Mesenchymal stem cell (in vitro differentiated cells and primary cell): ENCODE results near the gene PPFIBP2.

Source experiments
- DNase-seq: peaks from one replicate; pipeline ENCODE4 v3.0.0-alpha.2; 2013
- H2AFZ ChIP-seq: one replicate; pipeline ENCODE4 v1.6.1; 2013; ENCODE audit warnings: low read depth, mild to moderate bottlenecking, control low read depth, inconsistent platforms, low read length, moderate library complexity
- H2AK5ac ChIP-seq: 2 replicates; pipeline ENCODE4 v1.6.1; 2013; ENCODE audit warnings: low read length, moderate library complexity, mild to moderate bottlenecking, inconsistent platforms; ENCODE audit not compliant: severe bottlenecking
- H2BK120ac ChIP-seq: one replicate; pipeline ENCODE4 v1.6.1; 2013; ENCODE audit warnings: low read depth, mild to moderate bottlenecking, inconsistent platforms, low read length, moderate library complexity
- H2BK12ac ChIP-seq, 2 experiments: one replicate each; pipeline ENCODE4 v1.6.1; 2013; ENCODE audit warnings: inconsistent platforms in 2 of 2, low read length in 2 of 2, mild to moderate bottlenecking in 2 of 2, moderate library complexity in 2 of 2, control low read depth in 1 of 2
- H2BK15ac ChIP-seq: one replicate; pipeline ENCODE4 v1.6.1; 2013; ENCODE audit warnings: mild to moderate bottlenecking, low read depth, inconsistent platforms; ENCODE audit not compliant: poor library complexity, severe bottlenecking
- H2BK5ac ChIP-seq: 2 replicates; pipeline ENCODE4 v1.6.1; 2013; ENCODE audit warnings: low read depth, mild to moderate bottlenecking, low read length, control low read depth, inconsistent platforms; ENCODE audit not compliant: poor library complexity, severe bottlenecking
- H3K14ac ChIP-seq, 2 experiments: one replicate each; pipeline ENCODE4 v1.6.1; 2013; ENCODE audit warnings: inconsistent platforms in 2 of 2, low read length in 2 of 2, control low read depth in 1 of 2, mild to moderate bottlenecking in 1 of 2, moderate library complexity in 1 of 2
- H3K18ac ChIP-seq, 2 experiments: one replicate each; pipeline ENCODE4 v1.6.1; 2013; ENCODE audit warnings: inconsistent platforms in 2 of 2, low read length in 2 of 2, control low read depth in 1 of 2, low read depth in 1 of 2, mild to moderate bottlenecking in 1 of 2
- H3K23ac ChIP-seq, 2 experiments: one replicate each; pipeline ENCODE4 v1.6.1; 2013; ENCODE audit warnings: inconsistent platforms in 2 of 2, low read length in 2 of 2, mild to moderate bottlenecking in 2 of 2, moderate library complexity in 2 of 2, control low read depth in 1 of 2
- H3K27ac ChIP-seq: 2 replicates; pipeline ENCODE4 v1.5.1; 2013; ENCODE audit warnings: mild to moderate bottlenecking, moderate library complexity, low read length, control low read depth, inconsistent platforms; ENCODE audit not compliant: poor library complexity, severe bottlenecking
- H3K27me3 ChIP-seq, 2 experiments: 2 replicates each; pipeline versions ENCODE4 v1.6.1 to v1.7.0; 2013; ENCODE audit warnings: low read length in 2 of 2, mild to moderate bottlenecking in 2 of 2, moderate library complexity in 2 of 2, control low read depth in 1 of 2, inconsistent platforms in 1 of 2; ENCODE audit not compliant: control insufficient read depth in 1 of 2, insufficient read depth in 1 of 2
- H3K36me3 ChIP-seq, 2 experiments: 2 replicates each; pipeline versions ENCODE4 v1.6.1 to v1.7.0; 2013; ENCODE audit warnings: low read length in 2 of 2, control low read depth in 1 of 2, inconsistent platforms in 1 of 2, low read depth in 1 of 2, mild to moderate bottlenecking in 1 of 2; ENCODE audit not compliant: insufficient read depth in 2 of 2, control insufficient read depth in 1 of 2
- H3K4ac ChIP-seq, 2 experiments: one replicate each; pipeline ENCODE4 v1.6.1; 2013; ENCODE audit warnings: inconsistent platforms in 2 of 2, low read length in 2 of 2, mild to moderate bottlenecking in 2 of 2, moderate library complexity in 2 of 2, control low read depth in 1 of 2, low read depth in 1 of 2
- H3K4me1 ChIP-seq: 2 replicates; pipeline ENCODE4 v1.6.1; 2013; ENCODE audit warnings: low read depth, low read length, control low read depth; ENCODE audit not compliant: control insufficient read depth, insufficient read depth
- H3K4me2 ChIP-seq: 2 replicates; pipeline ENCODE4 v1.6.1; 2013; ENCODE audit warnings: low read length, mild to moderate bottlenecking, inconsistent platforms; ENCODE audit not compliant: poor library complexity, severe bottlenecking
- H3K4me3 ChIP-seq, 2 experiments: 2 replicates each; pipeline versions ENCODE4 v1.5.1 to v1.7.0; 2013; ENCODE audit warnings: low read length in 2 of 2, mild to moderate bottlenecking in 2 of 2, control low read depth in 1 of 2, low read depth in 1 of 2; ENCODE audit not compliant: insufficient read depth in 1 of 2
- H3K79me1 ChIP-seq: replicated peaks from 2 replicates; pipeline ENCODE4 v1.6.1; 2013; ENCODE audit warnings: mild to moderate bottlenecking, control low read depth, low read length, inconsistent platforms; ENCODE audit not compliant: poor library complexity, severe bottlenecking
- H3K9ac ChIP-seq: 2 replicates; pipeline ENCODE4 v1.7.0; 2013; ENCODE audit warnings: mild to moderate bottlenecking, low read length, moderate library complexity
- H3K9me3 ChIP-seq: 2 replicates; pipeline ENCODE4 v1.7.0; 2013; ENCODE audit warnings: mild to moderate bottlenecking, low read length; ENCODE audit not compliant: control insufficient read depth
- H4K8ac ChIP-seq: one replicate; pipeline ENCODE4 v1.6.1; 2013; ENCODE audit warnings: inconsistent platforms, mild to moderate bottlenecking, low read length, moderate library complexity
- H4K91ac ChIP-seq: one replicate; pipeline ENCODE4 v1.6.1; 2013; ENCODE audit warnings: mild to moderate bottlenecking, low read length, inconsistent platforms
- WGBS: methylation state at CpG from one replicate; pipeline ENCODE4 v1.1.7; 2013; ENCODE audit warnings: mixed read lengths; 5-methylcytosine and 5-hydroxymethylcytosine counted together

PPFIBP2 gene

GRCh38 chr11:7530013-7530640 is 16.3 kb downstream of the PPFIBP2 start:
- peaks cover 0 to 10% of the 10 kb centered on the region in 2 experiments for H3K27me3 ChIP-seq
- H2BK120ac ChIP-seq: no peak overlapping the region
- H3K4ac ChIP-seq: no peak overlapping the region
- no peak overlapping the region for H3K27ac ChIP-seq
- no peaks in the 10 kb centered on the region for H3K4me1 ChIP-seq
- WGBS: no CpG with 5 or more reads among the region's 1 CpG
- H2AFZ ChIP-seq: no peak overlapping the region
- no peak overlapping the region for H3K18ac ChIP-seq
- no peaks in the 10 kb centered on the region for H3K36me3 ChIP-seq
- no peak overlapping the region for H2BK15ac ChIP-seq
- H3K9me3 ChIP-seq: no peaks in the 10 kb centered on the region
- H4K91ac ChIP-seq: no peak overlapping the region
- H3K79me1 ChIP-seq: no peaks in the 10 kb centered on the region
- DNase-seq: no peak
- H3K4me2 ChIP-seq: no peak overlapping the region
- H3K14ac ChIP-seq: no peak overlapping the region
- H3K9ac ChIP-seq: no peak overlapping the region
- H4K8ac ChIP-seq: no peak overlapping the region
- no peak overlapping the region for H2BK12ac ChIP-seq
- no peak overlapping the region for H3K4me3 ChIP-seq
- H2AK5ac ChIP-seq: no peak overlapping the region
- H3K23ac ChIP-seq: no peak overlapping the region
- H2BK5ac ChIP-seq: no peak overlapping the region

GRCh38 chr11:7531011-7531410 is 17.2 kb downstream of the PPFIBP2 start:
- H4K91ac ChIP-seq: no peak overlapping the region
- H2BK5ac ChIP-seq: no peak overlapping the region
- H2BK15ac ChIP-seq: no peak overlapping the region

GRCh38 chr11:7532405-7533145 is 18.8 kb downstream of the PPFIBP2 start:
- no peaks in the 10 kb centered on the region for H3K4me1 ChIP-seq
- no peaks in the 10 kb centered on the region for H3K79me1 ChIP-seq
- H3K9me3 ChIP-seq: no peaks in the 10 kb centered on the region
- H2AFZ ChIP-seq: no peak overlapping the region
- no peak for DNase-seq
- H2BK15ac ChIP-seq: no peak overlapping the region
- H3K4me2 ChIP-seq: no peak overlapping the region
- WGBS: 79% methylated on average over 5 of the region's 8 CpGs
- H3K9ac ChIP-seq: no peak overlapping the region
- no peak overlapping the region for H3K27ac ChIP-seq
- no peaks in the 10 kb centered on the region for H3K36me3 ChIP-seq
- H3K23ac ChIP-seq: no peak overlapping the region
- H3K18ac ChIP-seq: no peak overlapping the region
- no peak overlapping the region for H2BK120ac ChIP-seq
- no peak overlapping the region for H3K4me3 ChIP-seq
- H4K91ac ChIP-seq: no peak overlapping the region
- H2AK5ac ChIP-seq: no peak overlapping the region
- H2BK5ac ChIP-seq: no peak overlapping the region
- peaks cover 0 to 21% of the 10 kb centered on the region in 2 experiments for H3K27me3 ChIP-seq
- H4K8ac ChIP-seq: no peak overlapping the region
- no peak overlapping the region for H2BK12ac ChIP-seq
- no peak overlapping the region for H3K4ac ChIP-seq
- no peak overlapping the region for H3K14ac ChIP-seq

More at GRCh38 chr11:7531011-7531410, 17.2 kb downstream of the PPFIBP2 start:
- no peak overlapping the region for H3K4me3 ChIP-seq
- H4K8ac ChIP-seq: no peak overlapping the region
- no peak overlapping the region for H2BK120ac ChIP-seq
- peaks cover 0 to 11% of the 10 kb centered on the region in 2 experiments for H3K27me3 ChIP-seq
- no peaks in the 10 kb centered on the region for H3K4me1 ChIP-seq
- DNase-seq: peak; percentile 13
- H3K18ac ChIP-seq: no peak overlapping the region
- no peak overlapping the region for H3K9ac ChIP-seq
- H3K9me3 ChIP-seq: no peaks in the 10 kb centered on the region
- no peak overlapping the region for H3K4me2 ChIP-seq
- H3K23ac ChIP-seq: no peak overlapping the region
- H2AK5ac ChIP-seq: no peak overlapping the region
- no peaks in the 10 kb centered on the region for H3K79me1 ChIP-seq
- H3K27ac ChIP-seq: no peak overlapping the region
- H3K14ac ChIP-seq: no peak overlapping the region
- H3K36me3 ChIP-seq: no peaks in the 10 kb centered on the region
- H3K4ac ChIP-seq: no peak overlapping the region
- H2AFZ ChIP-seq: no peak overlapping the region
- H2BK12ac ChIP-seq: no peak overlapping the region

GRCh38 chr11:7533199-7534041 is 19.6 kb downstream of the PPFIBP2 start:
- no peak overlapping the region for H2BK5ac ChIP-seq
- no peak overlapping the region for H2AK5ac ChIP-seq
- 79% methylated on average over 7 of the region's 8 CpGs for WGBS
- no peak overlapping the region for H2BK120ac ChIP-seq
- peaks cover 0 to 29% of the 10 kb centered on the region in 2 experiments for H3K27me3 ChIP-seq
- no peak overlapping the region for H3K23ac ChIP-seq
- H4K8ac ChIP-seq: no peak overlapping the region
- H3K4me3 ChIP-seq: no peak overlapping the region
- DNase-seq: no peak
- H2BK15ac ChIP-seq: no peak overlapping the region
- H3K18ac ChIP-seq: no peak overlapping the region
- no peak overlapping the region for H4K91ac ChIP-seq
- no peaks in the 10 kb centered on the region for H3K4me1 ChIP-seq
- no peak overlapping the region for H3K14ac ChIP-seq
- H3K9me3 ChIP-seq: no peaks in the 10 kb centered on the region
- H2BK12ac ChIP-seq: no peak overlapping the region
- no peak overlapping the region for H3K27ac ChIP-seq
- H3K36me3 ChIP-seq: no peaks in the 10 kb centered on the region
- H3K79me1 ChIP-seq: no peaks in the 10 kb centered on the region
- no peak overlapping the region for H3K4ac ChIP-seq
- no peak overlapping the region for H2AFZ ChIP-seq
- H3K9ac ChIP-seq: no peak overlapping the region
- H3K4me2 ChIP-seq: no peak overlapping the region
